ENCODE measurements around the gene ZNF474.

The ZNF474 gene

GRCh38 chr5:122153230-122153629 is 23.9 kb downstream of the ZNF474 start:
- Histone ChIP-seq H3K4me3 (ENCODE audit: insufficient read depth, low read depth, low read length) (no peak overlapping the region), H3K27me3 (ENCODE audit: control insufficient read depth, insufficient read depth, low read length, poor library complexity, severe bottlenecking) (no peaks in the 10 kb centered on the region), H3K36me3 (ENCODE audit: control insufficient read depth, insufficient read depth, low read length) (no peaks in the 10 kb centered on the region), H3K9me3 (ENCODE audit: control insufficient read depth, low read length) (no peaks in the 10 kb centered on the region), H3K4me1 (ENCODE audit: control insufficient read depth, insufficient read depth, low read length) (no peaks in the 10 kb centered on the region), H3K27ac (ENCODE audit: insufficient read depth, low read depth, low read length, poor library complexity, severe bottlenecking) (no peak overlapping the region)
- whole genome bisulfite sequencing, 2 experiments = 90 to 92% methylated on average over 1 to 2 of the region's 2 CpGs

GRCh38 chr5:122153774-122154173 is 24.4 kb downstream of the ZNF474 start:
- Histone ChIP-seq H3K4me3 (ENCODE audit: insufficient read depth, low read depth, low read length) (no peak overlapping the region), H3K4me1 (ENCODE audit: control insufficient read depth, insufficient read depth, low read length) (no peaks in the 10 kb centered on the region), H3K36me3 (ENCODE audit: control insufficient read depth, insufficient read depth, low read length) (no peaks in the 10 kb centered on the region), H3K9me3 (ENCODE audit: control insufficient read depth, low read length) (no peaks in the 10 kb centered on the region), H3K27me3 (ENCODE audit: control insufficient read depth, insufficient read depth, low read length, poor library complexity, severe bottlenecking) (no peaks in the 10 kb centered on the region), H3K27ac (ENCODE audit: insufficient read depth, low read depth, low read length, poor library complexity, severe bottlenecking) (no peak overlapping the region)
- 90% methylated on average over 4 of the region's 4 CpGs for whole genome bisulfite sequencing, 2 experiments

- no peaks in the 10 kb centered on the region for H3K4me1 ChIP-seq (ENCODE audit: control insufficient read depth, insufficient read depth, low read length)
- WGBS, 2 experiments = 92 to 94% methylated on average over 4 to 5 of the region's 5 CpGs
- no peaks in the 10 kb centered on the region for H3K9me3 ChIP-seq (ENCODE audit: control insufficient read depth, low read length)
- no peaks in the 10 kb centered on the region for H3K27me3 ChIP-seq (ENCODE audit: control insufficient read depth, insufficient read depth, low read length, poor library complexity, severe bottlenecking)
- no peak overlapping the region for H3K27ac ChIP-seq (ENCODE audit: insufficient read depth, low read depth, low read length, poor library complexity, severe bottlenecking)
- H3K36me3 ChIP-seq (ENCODE audit: control insufficient read depth, insufficient read depth, low read length) = no peaks in the 10 kb centered on the region
- no peak overlapping the region for H3K4me3 ChIP-seq (ENCODE audit: insufficient read depth, low read depth, low read length)
These were observed 25.1 kb downstream of the ZNF474 start for GRCh38 chr5:122154491-122154890.

- WGBS, 2 experiments = 91% methylated on average over 7 of the region's 7 CpGs
- Histone ChIP-seq H3K27me3 (ENCODE audit: control insufficient read depth, insufficient read depth, low read length, poor library complexity, severe bottlenecking) (no peaks in the 10 kb centered on the region), H3K36me3 (ENCODE audit: control insufficient read depth, insufficient read depth, low read length) (no peaks in the 10 kb centered on the region), H3K9me3 (ENCODE audit: control insufficient read depth, low read length) (no peaks in the 10 kb centered on the region), H3K4me3 (ENCODE audit: insufficient read depth, low read depth, low read length) (no peak overlapping the region), H3K27ac (ENCODE audit: insufficient read depth, low read depth, low read length, poor library complexity, severe bottlenecking) (no peak overlapping the region), H3K4me1 (ENCODE audit: control insufficient read depth, insufficient read depth, low read length) (no peaks in the 10 kb centered on the region)
These were observed 25.6 kb downstream of the ZNF474 start for GRCh38 chr5:122154910-122155309.

- Histone ChIP-seq H3K9me3 (ENCODE audit: control insufficient read depth, low read length) (no peaks in the 10 kb centered on the region), H3K27ac (ENCODE audit: insufficient read depth, low read depth, low read length, poor library complexity, severe bottlenecking) (no peak overlapping the region), H3K4me3 (ENCODE audit: insufficient read depth, low read depth, low read length) (no peak overlapping the region), H3K27me3 (ENCODE audit: control insufficient read depth, insufficient read depth, low read length, poor library complexity, severe bottlenecking) (no peaks in the 10 kb centered on the region), H3K4me1 (ENCODE audit: control insufficient read depth, insufficient read depth, low read length) (no peaks in the 10 kb centered on the region), H3K36me3 (ENCODE audit: control insufficient read depth, insufficient read depth, low read length) (no peaks in the 10 kb centered on the region)
- 96 to 97% methylated on average over 3 of the region's 3 CpGs for WGBS, 2 experiments
These were observed 26.2 kb downstream of the ZNF474 start for GRCh38 chr5:122155546-122155945.

- Histone ChIP-seq H3K9me3 (ENCODE audit: control insufficient read depth, low read length) (no peaks in the 10 kb centered on the region), H3K27me3 (ENCODE audit: control insufficient read depth, insufficient read depth, low read length, poor library complexity, severe bottlenecking) (no peaks in the 10 kb centered on the region), H3K27ac (ENCODE audit: insufficient read depth, low read depth, low read length, poor library complexity, severe bottlenecking) (no peak overlapping the region), H3K4me3 (ENCODE audit: insufficient read depth, low read depth, low read length) (no peak overlapping the region), H3K4me1 (ENCODE audit: control insufficient read depth, insufficient read depth, low read length) (no peaks in the 10 kb centered on the region), H3K36me3 (ENCODE audit: control insufficient read depth, insufficient read depth, low read length) (no peaks in the 10 kb centered on the region)
- no CpG with 5 or more reads among the region's 1 CpG for WGBS, 2 experiments
These were observed 27.5 kb downstream of the ZNF474 start for GRCh38 chr5:122156724-122157325.

- H3K9me3 ChIP-seq (ENCODE audit: control insufficient read depth, low read length) = no peaks in the 10 kb centered on the region
- WGBS, 2 experiments = 89 to 92% methylated on average over 3 of the region's 3 CpGs
- H3K4me1 ChIP-seq (ENCODE audit: control insufficient read depth, insufficient read depth, low read length) = no peaks in the 10 kb centered on the region
- no peak overlapping the region for H3K27ac ChIP-seq (ENCODE audit: insufficient read depth, low read depth, low read length, poor library complexity, severe bottlenecking)
- H3K4me3 ChIP-seq (ENCODE audit: insufficient read depth, low read depth, low read length) = no peak overlapping the region
- no peaks in the 10 kb centered on the region for H3K27me3 ChIP-seq (ENCODE audit: control insufficient read depth, insufficient read depth, low read length, poor library complexity, severe bottlenecking)
- no peaks in the 10 kb centered on the region for H3K36me3 ChIP-seq (ENCODE audit: control insufficient read depth, insufficient read depth, low read length)
These were observed 32.8 kb downstream of the ZNF474 start for GRCh38 chr5:122162100-122162638.

GRCh38 chr5:122163121-122164069 is 34.0 kb downstream of the ZNF474 start:
- no peak overlapping the region for H3K27ac ChIP-seq (ENCODE audit: insufficient read depth, low read depth, low read length, poor library complexity, severe bottlenecking)

GRCh38 chr5:122164070-122164435 is 34.7 kb downstream of the ZNF474 start:
- Histone ChIP-seq H3K9me3 (ENCODE audit: control insufficient read depth, low read length) (no peaks in the 10 kb centered on the region), H3K36me3 (ENCODE audit: control insufficient read depth, insufficient read depth, low read length) (no peaks in the 10 kb centered on the region), H3K4me1 (ENCODE audit: control insufficient read depth, insufficient read depth, low read length) (no peaks in the 10 kb centered on the region), H3K27me3 (ENCODE audit: control insufficient read depth, insufficient read depth, low read length, poor library complexity, severe bottlenecking) (no peaks in the 10 kb centered on the region), H3K4me3 (ENCODE audit: insufficient read depth, low read depth, low read length) (no peak overlapping the region), H3K27ac (ENCODE audit: insufficient read depth, low read depth, low read length, poor library complexity, severe bottlenecking) (no peak overlapping the region)

More at GRCh38 chr5:122163121-122164069, 34.0 kb downstream of the ZNF474 start:
- WGBS, 2 experiments = 48 to 53% methylated on average over 3 to 4 of the region's 4 CpGs
- Histone ChIP-seq H3K27me3 (ENCODE audit: control insufficient read depth, insufficient read depth, low read length, poor library complexity, severe bottlenecking) (no peaks in the 10 kb centered on the region), H3K4me3 (ENCODE audit: insufficient read depth, low read depth, low read length) (no peak overlapping the region), H3K4me1 (ENCODE audit: control insufficient read depth, insufficient read depth, low read length) (no peaks in the 10 kb centered on the region), H3K9me3 (ENCODE audit: control insufficient read depth, low read length) (no peaks in the 10 kb centered on the region), H3K36me3 (ENCODE audit: control insufficient read depth, insufficient read depth, low read length) (no peaks in the 10 kb centered on the region)

- Histone ChIP-seq H3K9me3 (ENCODE audit: control insufficient read depth, low read length) (no peaks in the 10 kb centered on the region), H3K27me3 (ENCODE audit: control insufficient read depth, insufficient read depth, low read length, poor library complexity, severe bottlenecking) (no peaks in the 10 kb centered on the region), H3K4me1 (ENCODE audit: control insufficient read depth, insufficient read depth, low read length) (no peaks in the 10 kb centered on the region), H3K36me3 (ENCODE audit: control insufficient read depth, insufficient read depth, low read length) (no peaks in the 10 kb centered on the region), H3K4me3 (ENCODE audit: insufficient read depth, low read depth, low read length) (no peak overlapping the region), H3K27ac (ENCODE audit: insufficient read depth, low read depth, low read length, poor library complexity, severe bottlenecking) (no peak overlapping the region)
- WGBS, 2 experiments = 90 to 91% methylated on average over 3 of the region's 3 CpGs
These were observed 35.6 kb downstream of the ZNF474 start for GRCh38 chr5:122164831-122165558.

Measured in ectodermal cell (in vitro differentiated cells).